ENCODE measurements around the gene MAGOHB.

The MAGOHB gene

GRCh38 chr12:10562306-10562933 is 51.0 kb downstream of the MAGOHB start:
- Histone ChIP-seq H3K4me1 (ENCODE audit: control insufficient read depth, insufficient read depth, low read length, poor library complexity, severe bottlenecking) (peaks cover 2% of the 10 kb centered on the region), H3K4me3 (ENCODE audit: insufficient read depth, low read depth, low read length, poor library complexity, severe bottlenecking) (no peak overlapping the region), H3K9me3 (ENCODE audit: control insufficient read depth, low read length) (no peaks in the 10 kb centered on the region), H3K27ac (ENCODE audit: insufficient read depth, low read length, poor library complexity, severe bottlenecking) (no peak overlapping the region), H3K36me3 (ENCODE audit: control insufficient read depth, insufficient read depth, low read length) (no peaks in the 10 kb centered on the region), H3K27me3 (replicated peaks; ENCODE audit: control insufficient read depth, insufficient read depth, low read length, poor library complexity, severe bottlenecking) (no peaks in the 10 kb centered on the region)
- no peak for DNase-seq

- Histone ChIP-seq H3K9me3 (ENCODE audit: control insufficient read depth, low read length) (no peaks in the 10 kb centered on the region), H3K27ac (ENCODE audit: insufficient read depth, low read length, poor library complexity, severe bottlenecking) (no peak overlapping the region), H3K36me3 (ENCODE audit: control insufficient read depth, insufficient read depth, low read length) (no peaks in the 10 kb centered on the region), H3K4me1 (ENCODE audit: control insufficient read depth, insufficient read depth, low read length, poor library complexity, severe bottlenecking) (peaks cover 2% of the 10 kb centered on the region), H3K27me3 (replicated peaks; ENCODE audit: control insufficient read depth, insufficient read depth, low read length, poor library complexity, severe bottlenecking) (no peaks in the 10 kb centered on the region), H3K4me3 (ENCODE audit: insufficient read depth, low read depth, low read length, poor library complexity, severe bottlenecking) (no peak overlapping the region)
- DNase-seq, result no peak
These were observed 54.2 kb downstream of the MAGOHB start for GRCh38 chr12:10559244-10559643.

- Histone ChIP-seq H3K27me3 (replicated peaks; ENCODE audit: control insufficient read depth, insufficient read depth, low read length, poor library complexity, severe bottlenecking) (no peaks in the 10 kb centered on the region), H3K9me3 (ENCODE audit: control insufficient read depth, low read length) (no peaks in the 10 kb centered on the region), H3K36me3 (ENCODE audit: control insufficient read depth, insufficient read depth, low read length) (no peaks in the 10 kb centered on the region), H3K4me3 (ENCODE audit: insufficient read depth, low read depth, low read length, poor library complexity, severe bottlenecking) (no peak overlapping the region), H3K4me1 (ENCODE audit: control insufficient read depth, insufficient read depth, low read length, poor library complexity, severe bottlenecking) (peaks cover 2% of the 10 kb centered on the region), H3K27ac (ENCODE audit: insufficient read depth, low read length, poor library complexity, severe bottlenecking) (no peak overlapping the region)
- no peak for DNase-seq
These were observed 54.6 kb downstream of the MAGOHB start for GRCh38 chr12:10558789-10559188.

GRCh38 chr12:10558301-10558700 is 55.1 kb downstream of the MAGOHB start:
- H3K27ac ChIP-seq (ENCODE audit: insufficient read depth, low read length, poor library complexity, severe bottlenecking), result no peak overlapping the region
- no peak overlapping the region for H3K4me3 ChIP-seq (ENCODE audit: insufficient read depth, low read depth, low read length, poor library complexity, severe bottlenecking)
- H3K36me3 ChIP-seq (ENCODE audit: control insufficient read depth, insufficient read depth, low read length), result no peaks in the 10 kb centered on the region
- no peaks in the 10 kb centered on the region for H3K27me3 ChIP-seq (replicated peaks; ENCODE audit: control insufficient read depth, insufficient read depth, low read length, poor library complexity, severe bottlenecking)
- H3K9me3 ChIP-seq (ENCODE audit: control insufficient read depth, low read length), result no peaks in the 10 kb centered on the region
- H3K4me1 ChIP-seq (ENCODE audit: control insufficient read depth, insufficient read depth, low read length, poor library complexity, severe bottlenecking), result peaks cover 2% of the 10 kb centered on the region
- DNase-seq, result no peak

- H3K4me3 ChIP-seq (ENCODE audit: insufficient read depth, low read depth, low read length, poor library complexity, severe bottlenecking), result no peak overlapping the region
- H3K27ac ChIP-seq (ENCODE audit: insufficient read depth, low read length, poor library complexity, severe bottlenecking), result no peak overlapping the region
- H3K36me3 ChIP-seq (ENCODE audit: control insufficient read depth, insufficient read depth, low read length), result no peaks in the 10 kb centered on the region
- no peaks in the 10 kb centered on the region for H3K9me3 ChIP-seq (ENCODE audit: control insufficient read depth, low read length)
- no peak for DNase-seq
- peaks cover 2% of the 10 kb centered on the region for H3K4me1 ChIP-seq (ENCODE audit: control insufficient read depth, insufficient read depth, low read length, poor library complexity, severe bottlenecking)
- no peaks in the 10 kb centered on the region for H3K27me3 ChIP-seq (replicated peaks; ENCODE audit: control insufficient read depth, insufficient read depth, low read length, poor library complexity, severe bottlenecking)
These were observed 55.6 kb downstream of the MAGOHB start for GRCh38 chr12:10557766-10558165.

GRCh38 chr12:10557329-10557728 is 56.1 kb downstream of the MAGOHB start:
- Histone ChIP-seq H3K9me3 (ENCODE audit: control insufficient read depth, low read length) (no peaks in the 10 kb centered on the region), H3K27me3 (replicated peaks; ENCODE audit: control insufficient read depth, insufficient read depth, low read length, poor library complexity, severe bottlenecking) (no peaks in the 10 kb centered on the region), H3K4me3 (ENCODE audit: insufficient read depth, low read depth, low read length, poor library complexity, severe bottlenecking) (no peak overlapping the region), H3K36me3 (ENCODE audit: control insufficient read depth, insufficient read depth, low read length) (no peaks in the 10 kb centered on the region), H3K27ac (ENCODE audit: insufficient read depth, low read length, poor library complexity, severe bottlenecking) (no peak overlapping the region), H3K4me1 (ENCODE audit: control insufficient read depth, insufficient read depth, low read length, poor library complexity, severe bottlenecking) (peaks cover 2% of the 10 kb centered on the region)
- DNase-seq, result no peak

GRCh38 chr12:10554756-10555481 is 58.5 kb downstream of the MAGOHB start:
- no peak for DNase-seq
- Histone ChIP-seq H3K9me3 (ENCODE audit: control insufficient read depth, low read length) (no peaks in the 10 kb centered on the region), H3K36me3 (ENCODE audit: control insufficient read depth, insufficient read depth, low read length) (no peaks in the 10 kb centered on the region), H3K4me3 (ENCODE audit: insufficient read depth, low read depth, low read length, poor library complexity, severe bottlenecking) (no peak overlapping the region), H3K4me1 (ENCODE audit: control insufficient read depth, insufficient read depth, low read length, poor library complexity, severe bottlenecking) (peaks cover 2% of the 10 kb centered on the region), H3K27ac (ENCODE audit: insufficient read depth, low read length, poor library complexity, severe bottlenecking) (no peak overlapping the region), H3K27me3 (replicated peaks; ENCODE audit: control insufficient read depth, insufficient read depth, low read length, poor library complexity, severe bottlenecking) (no peaks in the 10 kb centered on the region)

GRCh38 chr12:10554228-10554755 is 59.1 kb downstream of the MAGOHB start:
- Histone ChIP-seq H3K4me3 (ENCODE audit: insufficient read depth, low read depth, low read length, poor library complexity, severe bottlenecking) (no peak overlapping the region), H3K9me3 (ENCODE audit: control insufficient read depth, low read length) (no peaks in the 10 kb centered on the region), H3K27ac (ENCODE audit: insufficient read depth, low read length, poor library complexity, severe bottlenecking) (no peak overlapping the region), H3K36me3 (ENCODE audit: control insufficient read depth, insufficient read depth, low read length) (no peaks in the 10 kb centered on the region), H3K4me1 (ENCODE audit: control insufficient read depth, insufficient read depth, low read length, poor library complexity, severe bottlenecking) (peaks cover under 1% of the 10 kb centered on the region), H3K27me3 (replicated peaks; ENCODE audit: control insufficient read depth, insufficient read depth, low read length, poor library complexity, severe bottlenecking) (no peaks in the 10 kb centered on the region)
- DNase-seq, result no peak

Measured in effector memory CD4-positive, alpha-beta T cell (primary cell).